Measurements from ENCODE around the gene CHAF1B.

- TF ChIP-seq, protein P1, sequence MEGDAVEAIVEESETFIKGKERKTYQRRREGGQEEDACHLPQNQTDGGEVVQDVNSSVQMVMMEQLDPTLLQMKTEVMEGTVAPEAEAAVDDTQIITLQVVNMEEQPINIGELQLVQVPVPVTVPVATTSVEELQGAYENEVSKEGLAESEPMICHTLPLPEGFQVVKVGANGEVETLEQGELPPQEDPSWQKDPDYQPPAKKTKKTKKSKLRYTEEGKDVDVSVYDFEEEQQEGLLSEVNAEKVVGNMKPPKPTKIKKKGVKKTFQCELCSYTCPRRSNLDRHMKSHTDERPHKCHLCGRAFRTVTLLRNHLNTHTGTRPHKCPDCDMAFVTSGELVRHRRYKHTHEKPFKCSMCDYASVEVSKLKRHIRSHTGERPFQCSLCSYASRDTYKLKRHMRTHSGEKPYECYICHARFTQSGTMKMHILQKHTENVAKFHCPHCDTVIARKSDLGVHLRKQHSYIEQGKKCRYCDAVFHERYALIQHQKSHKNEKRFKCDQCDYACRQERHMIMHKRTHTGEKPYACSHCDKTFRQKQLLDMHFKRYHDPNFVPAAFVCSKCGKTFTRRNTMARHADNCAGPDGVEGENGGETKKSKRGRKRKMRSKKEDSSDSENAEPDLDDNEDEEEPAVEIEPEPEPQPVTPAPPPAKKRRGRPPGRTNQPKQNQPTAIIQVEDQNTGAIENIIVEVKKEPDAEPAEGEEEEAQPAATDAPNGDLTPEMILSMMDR (conservative IDR thresholded peaks at IDR 0.05; ENCODE audit: low read length): no peak
- no peak for TF ChIP-seq EZH2phosphoT487 (IDR thresholded peaks at IDR 0.05; ENCODE audit: borderline replicate concordance, low read depth, low read length)
Measured at GRCh38 chr21:36396971-36397370, 11.8 kb downstream of the CHAF1B start.
